Muscle layer of duodenum (tissue), 2 donors: ENCODE results near the gene ZNF205.

ENCODE experiments used
- H3K27ac ChIP-seq: one replicate; pipeline ENCODE4 v1.7.0; 2013; ENCODE audit warnings: mild to moderate bottlenecking, low read length
- H3K27me3 ChIP-seq: one replicate; pipeline ENCODE4 v1.7.0; 2013; ENCODE audit warnings: low read depth, mild to moderate bottlenecking, control low read depth, low read length
- H3K36me3 ChIP-seq, 2 donors: one replicate each; pipeline ENCODE4 v1.7.0; 2013; ENCODE audit warnings: low read length in 2 of 2, control low read depth in 1 of 2, mild to moderate bottlenecking in 1 of 2; ENCODE audit not compliant: insufficient read depth in 2 of 2, control insufficient read depth in 1 of 2
- H3K4me1 ChIP-seq, 2 donors: one replicate each; pipeline ENCODE4 v1.7.0; 2013; ENCODE audit warnings: low read length in 2 of 2, mild to moderate bottlenecking in 2 of 2, control low read depth in 1 of 2, moderate library complexity in 1 of 2; ENCODE audit not compliant: insufficient read depth in 2 of 2, control insufficient read depth in 1 of 2
- H3K4me3 ChIP-seq, 2 donors: one replicate each; pipeline ENCODE4 v1.7.0; 2013; ENCODE audit warnings: low read length in 2 of 2, low read depth in 1 of 2, mild to moderate bottlenecking in 1 of 2
- H3K9me3 ChIP-seq, 2 donors: one replicate each; pipeline ENCODE4 v1.7.0; 2013; ENCODE audit warnings: low read length in 2 of 2, control low read depth in 1 of 2, mild to moderate bottlenecking in 1 of 2; ENCODE audit not compliant: control insufficient read depth in 1 of 2
- donor health status: healthy.

Gene ZNF205

DNA sequence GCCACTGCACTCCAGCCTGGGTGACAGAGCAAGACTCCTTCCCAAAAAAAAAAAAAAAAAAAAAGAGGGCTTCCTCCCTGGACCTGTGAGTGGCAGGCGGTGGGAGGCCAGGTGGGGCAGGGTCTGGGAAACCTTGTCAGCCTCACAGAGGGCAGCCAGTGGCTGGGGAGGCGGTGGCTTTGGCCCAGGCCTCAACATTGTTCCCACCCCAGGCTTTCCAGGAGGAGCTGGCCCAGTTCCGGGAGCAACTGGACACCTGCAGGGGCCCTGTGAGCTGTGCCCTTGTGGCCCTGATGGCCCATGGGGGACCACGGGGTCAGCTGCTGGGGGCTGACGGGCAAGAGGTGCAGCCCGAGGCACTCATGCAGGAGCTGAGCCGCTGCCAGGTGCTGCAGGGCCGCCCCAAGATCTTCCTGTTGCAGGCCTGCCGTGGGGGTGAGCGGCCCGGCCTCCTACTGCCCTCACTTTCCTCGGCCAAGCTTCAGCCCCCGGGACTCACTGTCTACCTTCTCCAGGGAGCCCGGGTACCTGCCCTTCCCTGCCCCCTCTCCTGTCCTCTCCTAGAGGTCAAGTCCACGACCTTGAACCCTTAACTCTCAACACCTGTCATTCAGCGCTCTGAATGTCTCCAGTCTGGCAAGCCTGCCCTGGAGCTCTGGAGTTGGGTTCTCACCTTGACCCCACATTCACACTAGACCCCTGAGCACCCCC, 34.8 kb downstream of the ZNF205 start:
- Histone ChIP-seq H3K36me3 (peaks cover 0 to 10% of the 10 kb centered on the region in 2 donors), H3K27me3 (no peaks in the 10 kb centered on the region), H3K27ac (no peak overlapping the region), H3K9me3 (no peaks in the 10 kb centered on the region), H3K4me3 (no peak overlapping the region), H3K4me1 (peaks cover 2 to 12% of the 10 kb centered on the region in 2 donors)

GRCh38 chr16:3147757-3148104, 35.3 kb downstream of the ZNF205 start:
- Histone ChIP-seq H3K4me3 (no peak overlapping the region), H3K9me3 (no peaks in the 10 kb centered on the region), H3K27ac (no peak overlapping the region), H3K36me3 (peaks cover 0 to 5% of the 10 kb centered on the region in 2 donors), H3K27me3 (no peaks in the 10 kb centered on the region), H3K4me1 (peaks cover 2 to 17% of the 10 kb centered on the region in 2 donors)

GRCh38 chr16:3148256-3149192, 36.1 kb downstream of the ZNF205 start:
- Histone ChIP-seq H3K4me3 (no peak overlapping the region), H3K27me3 (no peaks in the 10 kb centered on the region), H3K27ac (no peak overlapping the region), H3K4me1 (peaks cover 2 to 17% of the 10 kb centered on the region in 2 donors), H3K36me3 (no peaks in the 10 kb centered on the region), H3K9me3 (no peaks in the 10 kb centered on the region)

DNA sequence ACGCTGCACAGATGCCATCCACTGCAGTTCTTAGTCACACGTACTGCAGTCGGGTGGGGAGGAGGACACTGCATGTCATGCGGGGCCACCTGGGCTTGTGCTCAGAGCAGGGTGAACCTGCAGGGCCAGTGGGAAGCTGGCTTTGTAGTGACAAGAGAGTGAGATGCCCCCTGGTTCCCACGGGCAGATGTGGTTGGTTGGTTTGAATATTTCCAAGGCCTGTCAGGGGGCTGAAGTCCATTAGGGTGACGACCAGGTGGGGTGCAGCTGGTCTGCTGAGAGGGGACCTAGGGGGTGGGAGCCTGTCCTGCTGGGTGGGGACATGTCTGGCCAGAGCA, 36.8 kb downstream of the ZNF205 start:
- Histone ChIP-seq H3K4me3 (peak overlapping the region in 1 of 2 donors; percentile 80), H3K36me3 (no peaks in the 10 kb centered on the region), H3K27ac (no peak overlapping the region), H3K9me3 (peaks cover 0 to 3% of the 10 kb centered on the region in 2 donors), H3K4me1 (peaks cover 2 to 17% of the 10 kb centered on the region in 2 donors), H3K27me3 (no peaks in the 10 kb centered on the region)

- H3K27me3 ChIP-seq: no peaks in the 10 kb centered on the region
- H3K4me3 ChIP-seq: peak overlapping the region; percentile 80 to 81
- H3K36me3 ChIP-seq: no peaks in the 10 kb centered on the region
Observed at GRCh38 chr16:3149630-3150345, 37.4 kb downstream of the ZNF205 start.

DNA sequence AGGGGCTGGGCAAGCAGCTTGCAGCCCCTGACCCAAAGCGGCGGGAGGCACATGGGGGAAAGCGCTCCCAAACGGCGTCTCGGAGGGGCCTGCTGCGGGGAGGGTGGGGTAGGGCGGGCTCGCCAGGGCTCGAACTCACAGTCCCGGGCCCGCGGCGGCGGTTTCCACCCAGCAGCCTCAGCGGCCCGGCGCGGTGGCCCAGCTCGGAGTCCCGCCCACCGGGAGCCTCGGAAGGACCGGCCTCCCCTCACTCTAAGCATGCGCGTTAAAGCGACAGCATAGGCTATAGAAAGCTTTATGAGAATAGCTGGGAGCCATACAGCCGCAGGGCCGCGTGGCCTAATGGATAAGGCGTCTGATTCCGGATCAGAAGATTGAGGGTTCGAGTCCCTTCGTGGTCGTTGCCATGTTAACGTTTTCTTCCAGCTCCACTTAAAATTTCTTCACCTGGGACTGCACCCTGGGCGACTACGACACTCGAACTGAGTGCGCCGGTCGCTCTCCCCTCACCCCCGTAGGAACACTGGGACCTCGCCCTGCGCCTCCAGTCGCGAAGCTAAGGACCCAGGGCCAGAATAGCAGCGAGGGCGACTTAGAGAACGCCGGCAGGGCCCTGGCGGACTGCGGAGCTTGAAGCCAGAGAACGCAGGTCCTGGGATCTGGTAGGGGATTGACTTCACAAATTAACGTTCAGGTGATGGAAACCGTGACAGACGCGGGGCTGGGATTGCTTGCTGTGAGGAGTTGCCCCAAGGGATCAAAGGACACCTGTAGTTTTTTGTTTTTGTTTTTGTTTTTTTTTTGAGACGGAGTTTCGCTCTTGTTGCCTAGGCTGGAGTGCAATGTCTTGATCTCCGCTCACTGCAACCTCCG, 38.2 kb downstream of the ZNF205 start:
- Histone ChIP-seq H3K9me3 (peaks cover 0 to 4% of the 10 kb centered on the region in 2 donors), H3K4me1 (peaks cover 2 to 17% of the 10 kb centered on the region in 2 donors), H3K27ac (peak overlapping the region; percentile 63), H3K27me3 (no peaks in the 10 kb centered on the region), H3K4me3 (peak overlapping the region; percentile 80 to 81), H3K36me3 (no peaks in the 10 kb centered on the region)

More at GRCh38 chr16:3149630-3150345, 37.4 kb downstream of the ZNF205 start:
- Histone ChIP-seq H3K27ac (peak overlapping the region; percentile 62), H3K4me1 (peaks cover 2 to 17% of the 10 kb centered on the region in 2 donors), H3K9me3 (peaks cover 0 to 4% of the 10 kb centered on the region in 2 donors)

- no peaks in the 10 kb centered on the region for H3K27me3 ChIP-seq
- peak overlapping the region; percentile 52 to 67 for H3K4me3 ChIP-seq
- no peaks in the 10 kb centered on the region for H3K36me3 ChIP-seq
- peaks cover 2 to 17% of the 10 kb centered on the region in 2 donors for H3K4me1 ChIP-seq
- peaks cover 0 to 4% of the 10 kb centered on the region in 2 donors for H3K9me3 ChIP-seq
- H3K27ac ChIP-seq: no peak overlapping the region
Observed at GRCh38 chr16:3152027-3152276, 39.6 kb downstream of the ZNF205 start.

- no peak overlapping the region for H3K27ac ChIP-seq
- H3K36me3 ChIP-seq: no peaks in the 10 kb centered on the region
- peaks cover 0 to 4% of the 10 kb centered on the region in 2 donors for H3K9me3 ChIP-seq
- H3K4me3 ChIP-seq: peak overlapping the region; percentile 52 to 67
- peaks cover 2 to 17% of the 10 kb centered on the region in 2 donors for H3K4me1 ChIP-seq
- no peaks in the 10 kb centered on the region for H3K27me3 ChIP-seq
Observed at GRCh38 chr16:3152277-3152990, 40.0 kb downstream of the ZNF205 start.

GRCh38 chr16:3152991-3153368, 40.6 kb downstream of the ZNF205 start:
- no peaks in the 10 kb centered on the region for H3K36me3 ChIP-seq
- no peaks in the 10 kb centered on the region for H3K27me3 ChIP-seq
- peaks cover 2 to 18% of the 10 kb centered on the region in 2 donors for H3K4me1 ChIP-seq
- no peak overlapping the region for H3K27ac ChIP-seq
- H3K4me3 ChIP-seq: peak overlapping the region in 1 of 2 donors; percentile 67
- peaks cover 0 to 4% of the 10 kb centered on the region in 2 donors for H3K9me3 ChIP-seq

GRCh38 chr16:3155181-3155580, 42.8 kb downstream of the ZNF205 start:
- Histone ChIP-seq H3K4me1 (peaks cover 0 to 16% of the 10 kb centered on the region in 2 donors), H3K4me3 (no peak overlapping the region), H3K36me3 (no peaks in the 10 kb centered on the region), H3K27ac (no peak overlapping the region), H3K27me3 (no peaks in the 10 kb centered on the region), H3K9me3 (peaks cover 0 to 4% of the 10 kb centered on the region in 2 donors)
